ENCODE data around the gene HES4. TPM values are rescaled to one million over a fixed set of nuclear protein-coding genes. Genes with fewer than 3 reads are reported as not detected.
A peak's percentile ranks its signal among the peaks of the same experiment; 100 is the strongest.
"Not testable (repeated sequence)": the region's sequence is repeated elsewhere in the genome, so short reads cannot be mapped to it uniquely, and the experiment has no call there.

Gene HES4
- total RNA-seq, 1 donor from 2014 or later: 75.0 TPM

DNA sequence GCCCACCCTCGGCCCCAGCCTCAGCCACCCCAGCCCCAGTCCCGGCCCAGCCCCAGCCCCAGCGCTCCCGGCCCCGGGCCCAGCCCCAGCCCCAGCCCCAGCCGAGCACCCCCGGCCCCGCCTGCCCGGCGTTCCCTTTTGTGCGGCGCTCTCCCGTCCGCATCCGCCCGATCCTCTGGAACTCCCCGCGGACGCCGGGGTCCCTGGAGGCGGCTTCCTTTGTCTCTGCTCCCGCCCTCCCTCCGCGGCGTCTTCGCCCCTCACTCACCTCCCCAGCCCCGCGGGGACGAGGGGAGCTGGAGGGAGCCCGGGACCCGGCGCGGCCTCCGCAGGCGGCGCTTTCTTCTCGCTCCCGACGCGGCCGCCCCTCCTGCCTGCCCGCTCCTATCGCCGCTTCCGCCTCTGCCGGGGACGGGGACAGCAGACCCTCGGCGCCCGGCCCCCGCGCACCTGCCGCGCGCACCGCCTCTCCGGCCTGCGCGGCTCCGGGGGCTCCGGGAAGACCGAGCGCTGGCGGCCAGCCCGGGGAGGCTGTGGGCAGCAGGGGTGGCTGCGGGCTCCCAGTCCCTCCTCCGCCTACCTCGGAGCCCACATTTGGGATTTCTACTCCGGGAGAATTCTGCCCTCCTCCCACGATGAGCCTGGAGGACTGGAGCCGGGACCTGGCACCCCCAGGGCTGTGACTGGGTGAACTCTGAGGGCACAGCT lies 34.0 kb upstream of the HES4 start:
- Mint-ChIP-seq H3K9me3 (ENCODE audit: unreplicated experiment) (no peaks in the 10 kb centered on the region), H3K4me3 (ENCODE audit: unreplicated experiment) (no peak overlapping the region), H3K36me3 (ENCODE audit: unreplicated experiment) (peaks cover 6% of the 10 kb centered on the region), H3K4me1 (ENCODE audit: unreplicated experiment) (peaks cover 9% of the 10 kb centered on the region), H3K27ac (ENCODE audit: unreplicated experiment) (no peak overlapping the region), H3K27me3 (ENCODE audit: unreplicated experiment) (no peaks in the 10 kb centered on the region)
- TF ChIP-seq CTCF (IDR thresholded peaks at IDR 0.05): no peak
- DNase-seq (ENCODE audit: extremely low spot score, unreplicated experiment): no peak

- H3K36me3 Mint-ChIP-seq (ENCODE audit: unreplicated experiment): peaks cover 6% of the 10 kb centered on the region
These were observed 33.2 kb upstream of the HES4 start for GRCh38 chr1:1033009-1033587.

GRCh38 chr1:1032424-1032823 lies 32.5 kb upstream of the HES4 start:
- no peaks in the 10 kb centered on the region for H3K27me3 Mint-ChIP-seq (ENCODE audit: unreplicated experiment)
- H3K36me3 Mint-ChIP-seq (ENCODE audit: unreplicated experiment): peaks cover 6% of the 10 kb centered on the region
- peaks cover 11% of the 10 kb centered on the region for H3K4me1 Mint-ChIP-seq (ENCODE audit: unreplicated experiment)
- no peak overlapping the region for H3K27ac Mint-ChIP-seq (ENCODE audit: unreplicated experiment)
- no peak for DNase-seq (ENCODE audit: extremely low spot score, unreplicated experiment)
- H3K4me3 Mint-ChIP-seq (ENCODE audit: unreplicated experiment): peak overlapping the region; percentile 66
- no peaks in the 10 kb centered on the region for H3K9me3 Mint-ChIP-seq (ENCODE audit: unreplicated experiment)
- TF ChIP-seq CTCF (IDR thresholded peaks at IDR 0.05): no peak

More at GRCh38 chr1:1033009-1033587, 33.2 kb upstream of the HES4 start:
- H3K27me3 Mint-ChIP-seq (ENCODE audit: unreplicated experiment): no peaks in the 10 kb centered on the region
- TF ChIP-seq CTCF (IDR thresholded peaks at IDR 0.05): peak; percentile 86
- H3K4me1 Mint-ChIP-seq (ENCODE audit: unreplicated experiment): peaks cover 9% of the 10 kb centered on the region
- peak overlapping the region; percentile 48 for H3K4me3 Mint-ChIP-seq (ENCODE audit: unreplicated experiment)
- H3K9me3 Mint-ChIP-seq (ENCODE audit: unreplicated experiment): no peaks in the 10 kb centered on the region
- no peak overlapping the region for H3K27ac Mint-ChIP-seq (ENCODE audit: unreplicated experiment)
- peak; percentile 92 for DNase-seq (ENCODE audit: extremely low spot score, unreplicated experiment)

DNA sequence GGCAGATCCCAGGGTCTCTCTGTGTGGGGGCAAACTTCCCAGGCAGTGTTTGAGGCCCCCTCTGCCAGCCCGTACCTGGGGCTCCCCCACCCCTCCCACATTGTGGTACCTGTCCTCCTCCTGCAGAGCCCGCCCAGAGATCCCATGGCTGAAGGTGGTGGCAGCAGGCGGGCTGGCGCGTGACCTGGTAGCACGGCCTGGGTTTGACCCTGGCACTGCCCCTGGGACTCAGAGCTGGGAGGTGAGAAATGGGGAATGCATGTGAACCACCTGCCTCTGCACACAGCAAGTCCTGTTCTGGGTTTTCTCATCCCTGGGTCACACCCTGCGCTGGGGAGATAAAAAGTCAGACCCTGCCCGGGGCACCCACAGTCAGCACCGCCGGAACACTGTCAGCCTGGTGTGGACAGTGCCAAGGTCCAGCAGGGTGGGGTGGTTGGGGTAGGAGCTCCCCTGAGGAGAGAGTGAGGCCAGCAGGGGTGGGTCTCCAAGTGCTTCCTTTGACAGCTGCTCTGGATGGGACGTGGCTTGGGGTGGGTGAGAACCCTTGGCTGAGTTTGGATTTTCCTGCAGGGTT lies 31.9 kb upstream of the HES4 start:
- Mint-ChIP-seq H3K27me3 (ENCODE audit: unreplicated experiment) (no peaks in the 10 kb centered on the region), H3K4me3 (ENCODE audit: unreplicated experiment) (peak overlapping the region; percentile 66), H3K9me3 (ENCODE audit: unreplicated experiment) (no peaks in the 10 kb centered on the region), H3K36me3 (ENCODE audit: unreplicated experiment) (peaks cover 6% of the 10 kb centered on the region), H3K4me1 (ENCODE audit: unreplicated experiment) (peaks cover 14% of the 10 kb centered on the region), H3K27ac (ENCODE audit: unreplicated experiment) (no peak overlapping the region)
- DNase-seq (ENCODE audit: extremely low spot score, unreplicated experiment): no peak
- TF ChIP-seq CTCF (IDR thresholded peaks at IDR 0.05): no peak

DNA sequence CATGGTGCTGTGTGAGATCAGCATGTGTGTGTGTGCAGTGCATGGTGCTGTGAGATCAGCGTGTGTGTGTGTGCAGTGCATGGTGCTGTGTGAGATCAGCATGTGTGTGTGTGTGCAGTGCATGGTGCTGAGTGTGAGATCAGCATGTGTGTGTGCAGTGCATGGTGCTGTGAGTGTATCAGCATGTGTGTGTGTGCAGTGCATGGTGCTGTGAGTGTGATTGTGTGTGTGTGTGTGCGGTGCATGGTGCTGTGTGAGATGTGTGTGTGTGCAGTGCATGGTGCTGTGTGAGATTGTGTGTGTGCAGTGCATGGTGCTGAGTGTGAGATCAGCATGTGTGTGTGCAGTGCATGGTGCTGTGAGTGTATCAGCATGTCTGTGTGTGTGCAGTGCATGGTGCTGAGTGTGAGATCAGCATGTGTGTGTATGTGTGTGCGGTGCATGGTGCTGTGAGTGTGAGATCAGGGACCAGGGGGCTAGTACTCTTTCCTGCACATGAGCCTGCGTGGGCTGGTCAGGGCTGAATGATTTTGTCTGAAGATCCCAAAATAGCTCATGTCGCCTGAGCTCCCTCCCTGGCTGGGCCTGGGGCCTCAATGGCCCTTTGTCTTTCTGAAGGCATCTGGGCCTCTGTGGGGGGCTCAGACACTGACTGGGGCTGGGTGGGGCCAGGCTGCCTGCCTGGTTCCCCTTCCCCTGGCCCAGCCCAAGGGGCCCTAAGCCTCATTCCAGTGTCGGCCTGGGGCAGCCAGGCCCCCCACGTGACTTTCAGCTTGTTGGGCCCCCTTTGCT lies 31.2 kb upstream of the HES4 start:
- peaks cover 18% of the 10 kb centered on the region for H3K4me1 Mint-ChIP-seq (ENCODE audit: unreplicated experiment)
- not testable (repeated sequence) for H3K4me3 Mint-ChIP-seq (ENCODE audit: unreplicated experiment); H3K36me3 Mint-ChIP-seq (ENCODE audit: unreplicated experiment); H3K27me3 Mint-ChIP-seq (ENCODE audit: unreplicated experiment); H3K9me3 Mint-ChIP-seq (ENCODE audit: unreplicated experiment); H3K27ac Mint-ChIP-seq (ENCODE audit: unreplicated experiment); DNase-seq (ENCODE audit: extremely low spot score, unreplicated experiment)
